ENCODE results near the gene SOS2.
A peak's percentile ranks its signal among the peaks of the same experiment; 100 is the strongest.
"Not testable (repeated sequence)": the region's sequence is repeated elsewhere in the genome, so short reads cannot be mapped to it uniquely, and the experiment has no call there.

SOS2 gene

DNA sequence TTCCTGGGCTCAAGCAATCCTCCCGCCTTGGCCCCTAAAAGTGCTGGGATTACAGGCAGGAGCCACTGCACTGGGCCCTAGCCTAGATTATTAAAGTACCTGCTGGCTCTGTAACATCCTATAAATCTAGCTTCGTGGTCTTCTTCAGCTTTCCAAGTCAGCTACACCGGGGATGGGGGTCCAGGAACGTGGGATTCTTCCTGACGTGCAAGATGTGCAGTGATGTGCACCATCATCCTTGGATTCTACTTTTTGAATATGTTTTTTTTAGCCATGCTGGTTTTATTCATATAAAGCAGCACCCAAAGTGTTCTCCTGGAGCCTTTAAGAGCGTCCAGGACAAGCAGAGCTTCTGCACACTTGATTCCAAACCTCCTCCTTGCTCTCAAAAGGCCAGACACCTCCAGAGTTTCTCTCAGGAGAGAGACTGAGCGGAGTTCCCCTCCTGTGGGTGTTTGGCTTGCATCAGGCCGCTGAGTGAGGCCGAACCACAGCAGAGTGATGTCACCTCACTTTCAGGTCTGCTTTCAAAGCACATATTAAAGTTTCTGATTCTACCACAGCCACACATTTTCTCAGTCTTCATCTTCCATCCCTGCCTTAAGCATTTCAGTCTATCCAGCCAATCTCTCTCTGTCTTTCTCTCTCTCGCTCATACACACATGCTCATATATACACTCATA lies 148.5 kb downstream of the SOS2 start:
- H3K14ac ChIP-seq (ENCODE audit: low read length in 2 of 2), result no peak overlapping the region
- 94% methylated on average over 10 of the region's 10 CpGs for WGBS
- H2BK12ac ChIP-seq (ENCODE audit: low read length in 2 of 2), result no peak overlapping the region
- H2BK15ac ChIP-seq (ENCODE audit: low read depth, poor library complexity, severe bottlenecking), result no peak overlapping the region
- no peak overlapping the region for H3K27ac ChIP-seq (ENCODE audit: low read length, poor library complexity, severe bottlenecking)
- no peak overlapping the region for H4K8ac ChIP-seq (ENCODE audit: low read length)
- no peak overlapping the region for H3K23ac ChIP-seq (ENCODE audit: low read length in 2 of 2)
- H3K4me1 ChIP-seq (ENCODE audit: control insufficient read depth, insufficient read depth, low read depth, low read length), result peaks cover 4% of the 10 kb centered on the region
- H3K9ac ChIP-seq (ENCODE audit: low read length), result peak overlapping the region; percentile 72
- H3K4me2 ChIP-seq (ENCODE audit: low read length, poor library complexity, severe bottlenecking), result no peak overlapping the region
- no peak overlapping the region for H4K91ac ChIP-seq (ENCODE audit: low read length)
- no peak overlapping the region for H3K4me3 ChIP-seq (ENCODE audit: insufficient read depth in 1 of 2, low read depth in 1 of 2, low read length in 2 of 2)
- H3K18ac ChIP-seq (ENCODE audit: low read depth in 1 of 2, low read length in 2 of 2), result no peak overlapping the region
- H2BK120ac ChIP-seq (ENCODE audit: low read depth, low read length), result no peak overlapping the region
- H2AFZ ChIP-seq (ENCODE audit: low read depth, low read length), result no peak overlapping the region
- no peak overlapping the region for H2AK5ac ChIP-seq (ENCODE audit: low read length, severe bottlenecking)
- H3K27me3 ChIP-seq (ENCODE audit: control insufficient read depth in 1 of 2, insufficient read depth in 1 of 2, low read length in 2 of 2), result no peaks in the 10 kb centered on the region
- no peaks in the 10 kb centered on the region for H3K36me3 ChIP-seq (ENCODE audit: control insufficient read depth in 1 of 2, insufficient read depth in 2 of 2, low read depth in 1 of 2, low read length in 2 of 2)
- no peaks in the 10 kb centered on the region for H3K79me1 ChIP-seq (replicated peaks; ENCODE audit: low read length, poor library complexity, severe bottlenecking)
- H2BK5ac ChIP-seq (ENCODE audit: low read depth, low read length, poor library complexity, severe bottlenecking), result no peak overlapping the region
- H3K9me3 ChIP-seq (ENCODE audit: control insufficient read depth, low read length), result no peaks in the 10 kb centered on the region
- peak; percentile 10 for DNase-seq
- H3K4ac ChIP-seq (ENCODE audit: low read depth in 1 of 2, low read length in 2 of 2), result no peak overlapping the region

DNA sequence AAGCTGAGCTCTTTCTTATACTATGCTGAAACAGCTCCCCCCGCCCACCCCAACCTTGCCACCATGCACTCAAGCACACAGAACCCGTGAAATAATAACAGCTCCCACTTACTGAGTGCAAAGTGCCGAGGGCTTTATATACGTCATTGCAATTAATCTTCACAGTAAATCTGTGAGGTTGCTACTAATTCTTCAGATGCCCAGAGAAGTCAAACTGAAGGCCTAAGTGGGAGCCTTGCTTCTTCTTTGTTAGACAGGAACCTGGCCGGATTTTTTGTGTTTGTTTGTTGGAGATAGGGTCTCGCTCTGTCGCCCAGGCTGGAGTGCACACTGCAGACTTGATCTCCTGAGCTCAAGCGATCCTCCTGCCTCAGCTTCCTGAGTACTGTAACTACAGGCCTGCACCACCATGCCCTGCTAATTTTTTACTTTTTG lies 149.1 kb downstream of the SOS2 start:
- H2BK5ac ChIP-seq (ENCODE audit: low read depth, low read length, poor library complexity, severe bottlenecking), result no peak overlapping the region
- no peak overlapping the region for H2AK5ac ChIP-seq (ENCODE audit: low read length, severe bottlenecking)
- H3K9ac ChIP-seq (ENCODE audit: low read length), result peak overlapping the region; percentile 72
- H3K4me2 ChIP-seq (ENCODE audit: low read length, poor library complexity, severe bottlenecking), result no peak overlapping the region
- no peak overlapping the region for H3K14ac ChIP-seq (ENCODE audit: low read length in 2 of 2)
- no peak for DNase-seq
- H3K79me1 ChIP-seq (replicated peaks; ENCODE audit: low read length, poor library complexity, severe bottlenecking), result no peaks in the 10 kb centered on the region
- no peak overlapping the region for H3K23ac ChIP-seq (ENCODE audit: low read length in 2 of 2)
- no peak overlapping the region for H3K18ac ChIP-seq (ENCODE audit: low read depth in 1 of 2, low read length in 2 of 2)
- no peak overlapping the region for H2BK12ac ChIP-seq (ENCODE audit: low read length in 2 of 2)
- peaks cover 4% of the 10 kb centered on the region for H3K4me1 ChIP-seq (ENCODE audit: control insufficient read depth, insufficient read depth, low read depth, low read length)
- no peak overlapping the region for H4K91ac ChIP-seq (ENCODE audit: low read length)
- no peaks in the 10 kb centered on the region for H3K9me3 ChIP-seq (ENCODE audit: control insufficient read depth, low read length)
- no peak overlapping the region for H2BK120ac ChIP-seq (ENCODE audit: low read depth, low read length)
- H2BK15ac ChIP-seq (ENCODE audit: low read depth, poor library complexity, severe bottlenecking), result no peak overlapping the region
- no peak overlapping the region for H3K27ac ChIP-seq (ENCODE audit: low read length, poor library complexity, severe bottlenecking)
- no peak overlapping the region for H2AFZ ChIP-seq (ENCODE audit: low read depth, low read length)
- no peak overlapping the region for H3K4ac ChIP-seq (ENCODE audit: low read depth in 1 of 2, low read length in 2 of 2)
- H4K8ac ChIP-seq (ENCODE audit: low read length), result no peak overlapping the region
- H3K4me3 ChIP-seq (ENCODE audit: insufficient read depth in 1 of 2, low read depth in 1 of 2, low read length in 2 of 2), result no peak overlapping the region
- WGBS, result 87% methylated on average over 8 of the region's 8 CpGs
- H3K36me3 ChIP-seq (ENCODE audit: control insufficient read depth in 1 of 2, insufficient read depth in 2 of 2, low read depth in 1 of 2, low read length in 2 of 2), result no peaks in the 10 kb centered on the region
- H3K27me3 ChIP-seq (ENCODE audit: control insufficient read depth in 1 of 2, insufficient read depth in 1 of 2, low read length in 2 of 2), result no peaks in the 10 kb centered on the region

DNA sequence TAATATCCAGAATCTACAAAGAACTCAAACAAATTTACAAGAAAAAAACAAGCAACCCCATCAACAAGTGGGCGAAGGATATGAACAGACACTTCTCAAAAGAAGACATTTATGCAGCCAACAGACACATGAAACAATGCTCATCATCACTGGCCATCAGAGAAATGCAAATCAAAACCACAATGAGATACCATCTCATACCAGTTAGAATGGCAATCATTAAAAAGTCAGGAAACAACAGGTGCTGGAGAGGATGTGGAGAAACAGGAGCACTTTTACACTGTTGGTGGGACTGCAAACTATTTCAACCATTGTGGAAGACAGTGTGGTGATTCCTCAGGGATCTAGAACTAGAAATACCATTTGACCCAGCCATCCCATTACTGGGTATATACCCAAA lies 152.3 kb downstream of the SOS2 start:
- not testable (repeated sequence) for H3K4me3 ChIP-seq (ENCODE audit: insufficient read depth in 1 of 2, low read depth in 1 of 2, low read length in 2 of 2); H2BK12ac ChIP-seq (ENCODE audit: low read length in 2 of 2); H3K27me3 ChIP-seq (ENCODE audit: control insufficient read depth in 1 of 2, insufficient read depth in 1 of 2, low read length in 2 of 2); H2AFZ ChIP-seq (ENCODE audit: low read depth, low read length); H3K4me2 ChIP-seq (ENCODE audit: low read length, poor library complexity, severe bottlenecking); H2BK15ac ChIP-seq (ENCODE audit: low read depth, poor library complexity, severe bottlenecking); H3K36me3 ChIP-seq (ENCODE audit: control insufficient read depth in 1 of 2, insufficient read depth in 2 of 2, low read depth in 1 of 2, low read length in 2 of 2); H2AK5ac ChIP-seq (ENCODE audit: low read length, severe bottlenecking); H4K91ac ChIP-seq (ENCODE audit: low read length); H2BK5ac ChIP-seq (ENCODE audit: low read depth, low read length, poor library complexity, severe bottlenecking); H3K9ac ChIP-seq (ENCODE audit: low read length); H3K4me1 ChIP-seq (ENCODE audit: control insufficient read depth, insufficient read depth, low read depth, low read length); H3K23ac ChIP-seq (ENCODE audit: low read length in 2 of 2); H3K18ac ChIP-seq (ENCODE audit: low read depth in 1 of 2, low read length in 2 of 2); DNase-seq; H3K79me1 ChIP-seq (replicated peaks; ENCODE audit: low read length, poor library complexity, severe bottlenecking); H3K9me3 ChIP-seq (ENCODE audit: control insufficient read depth, low read length); H3K14ac ChIP-seq (ENCODE audit: low read length in 2 of 2); H4K8ac ChIP-seq (ENCODE audit: low read length); H2BK120ac ChIP-seq (ENCODE audit: low read depth, low read length); H3K27ac ChIP-seq (ENCODE audit: low read length, poor library complexity, severe bottlenecking); H3K4ac ChIP-seq (ENCODE audit: low read depth in 1 of 2, low read length in 2 of 2)
- 100% methylated on average over 1 of the region's 1 CpG for WGBS

DNA sequence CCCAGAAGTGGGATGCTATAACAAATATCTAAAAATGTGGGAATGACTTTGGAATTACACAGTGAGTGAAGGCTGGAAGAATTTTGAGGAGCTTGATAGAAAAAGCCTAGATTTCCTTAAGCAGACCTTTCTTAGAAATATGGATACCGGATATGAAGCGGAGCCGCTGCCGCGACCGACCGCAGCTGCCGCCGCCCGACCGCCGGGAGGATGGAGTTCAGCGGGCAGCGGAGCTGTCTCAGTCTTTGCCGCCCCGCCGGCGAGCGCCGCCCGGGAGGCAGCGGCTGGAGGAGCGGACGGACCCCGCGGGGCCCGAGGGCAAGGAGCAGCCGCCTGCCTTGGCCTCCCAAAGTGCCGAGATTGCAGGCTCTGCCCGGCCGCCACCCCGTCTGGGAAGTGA lies 157.7 kb downstream of the SOS2 start:
- not testable (repeated sequence) for H2BK15ac ChIP-seq (ENCODE audit: low read depth, poor library complexity, severe bottlenecking); DNase-seq; H3K18ac ChIP-seq (ENCODE audit: low read depth in 1 of 2, low read length in 2 of 2); H3K4me2 ChIP-seq (ENCODE audit: low read length, poor library complexity, severe bottlenecking); H2AFZ ChIP-seq (ENCODE audit: low read depth, low read length); H4K91ac ChIP-seq (ENCODE audit: low read length); H2BK5ac ChIP-seq (ENCODE audit: low read depth, low read length, poor library complexity, severe bottlenecking); H3K14ac ChIP-seq (ENCODE audit: low read length in 2 of 2); H3K4me3 ChIP-seq (ENCODE audit: insufficient read depth in 1 of 2, low read depth in 1 of 2, low read length in 2 of 2); H2BK120ac ChIP-seq (ENCODE audit: low read depth, low read length); H2AK5ac ChIP-seq (ENCODE audit: low read length, severe bottlenecking); H3K27me3 ChIP-seq (ENCODE audit: control insufficient read depth in 1 of 2, insufficient read depth in 1 of 2, low read length in 2 of 2); H3K4me1 ChIP-seq (ENCODE audit: control insufficient read depth, insufficient read depth, low read depth, low read length); H2BK12ac ChIP-seq (ENCODE audit: low read length in 2 of 2); H4K8ac ChIP-seq (ENCODE audit: low read length); H3K9me3 ChIP-seq (ENCODE audit: control insufficient read depth, low read length); H3K36me3 ChIP-seq (ENCODE audit: control insufficient read depth in 1 of 2, insufficient read depth in 2 of 2, low read depth in 1 of 2, low read length in 2 of 2); H3K27ac ChIP-seq (ENCODE audit: low read length, poor library complexity, severe bottlenecking); H3K9ac ChIP-seq (ENCODE audit: low read length); H3K23ac ChIP-seq (ENCODE audit: low read length in 2 of 2); H3K4ac ChIP-seq (ENCODE audit: low read depth in 1 of 2, low read length in 2 of 2); H3K79me1 ChIP-seq (replicated peaks; ENCODE audit: low read length, poor library complexity, severe bottlenecking)
- WGBS, result 96% methylated on average over 13 of the region's 32 CpGs

Measured in mesenchymal stem cell (in vitro differentiated cells and primary cell).